Ascending aorta (tissue), 2 donors: ENCODE measurements around the gene CAAP1. TPM values are rescaled to one million over a fixed set of nuclear protein-coding genes. Genes with fewer than 3 reads are reported as not detected.

Experiments
- DNase-seq, 2 donors: peaks; one replicate each; pipeline ENCODE4 v3.0.0-alpha.2; 2019; ENCODE audit warnings: low spot score in 2 of 2
- H3K27ac ChIP-seq, 2 donors: fragments of 200-600 bp; sonication (generic); one replicate each; pipeline ENCODE4 v1.5.1; 2016 to 2017; ENCODE audit warnings: mild to moderate bottlenecking in 1 of 2
- H3K27me3 ChIP-seq: fragments of 200-600 bp; sonication (generic); one replicate; pipeline ENCODE4 v1.5.1; 2017
- H3K36me3 ChIP-seq, 2 donors: fragments of 200-600 bp; sonication (generic); one replicate each; pipeline ENCODE4 v1.5.1; 2016
- H3K4me1 ChIP-seq, 2 donors: fragments of 200-600 bp; sonication (generic); one replicate each; pipeline ENCODE4 v1.5.1; 2016 to 2017; ENCODE audit warnings: mild to moderate bottlenecking in 1 of 2
- H3K4me3 ChIP-seq, 2 donors: fragments of 200-600 bp; sonication (generic); one replicate each; pipeline ENCODE4 v1.5.1; 2016 to 2017; ENCODE audit warnings: mild to moderate bottlenecking in 1 of 2
- H3K9me3 ChIP-seq, 2 donors: fragments of 200-600 bp; sonication (generic); one replicate each; pipeline ENCODE4 v1.5.1; 2016
- CTCF ChIP-seq, 3 experiments: fragments of 200-600 bp in 2 of 3; fragments of 450-650 bp in 1 of 3; sonication (generic) in 2 of 3; IDR thresholded peaks; one replicate each; pipeline ENCODE4 v1.5.1; 2016 to 2019; ENCODE audit warnings: antibody characterized with exemption in 3 of 3, mild to moderate bottlenecking in 1 of 3, moderate library complexity in 1 of 3
- intact Hi-C: fragments of 100-400 bp; cut with DNase I; formaldehyde crosslinking; loops from one replicate; pipeline ENCODE4 v1.15.1; 2023
- total RNA-seq: library from RNA; depleted of rRNA; stranded (reverse); fragments of >200 nt; gene quantifications from one replicate; pipeline ENCODE4 v1.1.0, GENCODE V29; 2016

Gene CAAP1
- 59.5 TPM for total RNA-seq

GRCh38 chr9:26892251-26893029 lies at the start of gene CAAP1:
Gene CAAP1, minus strand, starts transcription at chr9:26892802. Its CDS starts 87 bp downstream, at chr9:26892715.
- Histone ChIP-seq H3K4me3 (peak within 1 kb of the TSS; percentile 95 to 98), H3K4me1 (peaks cover 4 to 16% of the 10 kb centered on the region in 2 donors), H3K27ac (peak within 1 kb of the TSS; percentile 97 to 99), H3K36me3 (no peaks in the 10 kb centered on the region), H3K27me3 (no peaks in the 10 kb centered on the region), H3K9me3 (no peaks in the 10 kb centered on the region)
- intact Hi-C loops = loop anchor here (1.0 to 2.0 kb wide), 3 partner anchors 55 to 680 kb away; partner anchors contain the start of genes C9orf72, IFT74 and PLAA
- peak; percentile 17 to 53 (median 43) for TF ChIP-seq CTCF (IDR thresholded peaks at IDR 0.05)
- peak; percentile 62 to 95 for DNase-seq

GRCh38 chr9:26940779-26941178 lies 48.2 kb upstream of the CAAP1 start:
- Histone ChIP-seq H3K4me3 (no peak overlapping the region), H3K36me3 (no peaks in the 10 kb centered on the region), H3K9me3 (peaks cover 9 to 10% of the 10 kb centered on the region in 2 donors), H3K4me1 (peaks cover 3 to 9% of the 10 kb centered on the region in 2 donors), H3K27me3 (no peaks in the 10 kb centered on the region), H3K27ac (no peak overlapping the region)
- TF ChIP-seq CTCF (IDR thresholded peaks at IDR 0.05) = no peak
- no peak for DNase-seq
- intact Hi-C loops = no loop called here

GRCh38 chr9:26939955-26940711 lies 47.5 kb upstream of the CAAP1 start:
- H3K9me3 ChIP-seq = peaks cover 9 to 10% of the 10 kb centered on the region in 2 donors
- intact Hi-C loops = loop anchor here (5.0 kb wide), 1 partner anchor 32 kb away; no protein-coding TSS in a partner anchor
- DNase-seq = no peak
- no peak overlapping the region for H3K4me3 ChIP-seq
- H3K4me1 ChIP-seq = peaks cover 0 to 5% of the 10 kb centered on the region in 2 donors
- H3K27me3 ChIP-seq = no peaks in the 10 kb centered on the region
- no peaks in the 10 kb centered on the region for H3K36me3 ChIP-seq
- H3K27ac ChIP-seq = no peak overlapping the region
- no peak for TF ChIP-seq CTCF (IDR thresholded peaks at IDR 0.05)

- intact Hi-C loops = loop anchor here (5.0 kb wide), 1 partner anchor 34 kb away; no protein-coding TSS in a partner anchor
- TF ChIP-seq CTCF (IDR thresholded peaks at IDR 0.05) = no peak
- no peak overlapping the region for H3K4me3 ChIP-seq
- DNase-seq = no peak
- H3K36me3 ChIP-seq = peaks cover 5% of the 10 kb centered on the region in 2 donors
- H3K27ac ChIP-seq = no peak overlapping the region
- no peaks in the 10 kb centered on the region for H3K27me3 ChIP-seq
- H3K4me1 ChIP-seq = no peaks in the 10 kb centered on the region
- H3K9me3 ChIP-seq = peaks cover 9 to 10% of the 10 kb centered on the region in 2 donors
These were observed 45.3 kb upstream of the CAAP1 start for GRCh38 chr9:26937816-26938371.

GRCh38 chr9:26935847-26936246 lies 43.2 kb upstream of the CAAP1 start:
- DNase-seq = no peak
- no peaks in the 10 kb centered on the region for H3K4me1 ChIP-seq
- no peak overlapping the region for H3K27ac ChIP-seq
- H3K36me3 ChIP-seq = peaks cover 5 to 12% of the 10 kb centered on the region in 2 donors
- no peak for TF ChIP-seq CTCF (IDR thresholded peaks at IDR 0.05)
- H3K4me3 ChIP-seq = no peak overlapping the region
- peaks cover 9 to 10% of the 10 kb centered on the region in 2 donors for H3K9me3 ChIP-seq
- H3K27me3 ChIP-seq = no peaks in the 10 kb centered on the region
- intact Hi-C loops = loop anchor here (5.0 kb wide), 1 partner anchor 36 kb away; no protein-coding TSS in a partner anchor
